Measurements from ENCODE around the gene GNMT. TPM values are rescaled to one million over a fixed set of nuclear protein-coding genes. Genes with fewer than 3 reads are reported as not detected.
A peak's percentile ranks its signal among the peaks of the same experiment; 100 is the strongest.
"Not testable (repeated sequence)": the region's sequence is repeated elsewhere in the genome, so short reads cannot be mapped to it uniquely, and the experiment has no call there.

Gene GNMT
- total RNA-seq, 1 experiment from 2014 or later = 1.8 TPM

DNA sequence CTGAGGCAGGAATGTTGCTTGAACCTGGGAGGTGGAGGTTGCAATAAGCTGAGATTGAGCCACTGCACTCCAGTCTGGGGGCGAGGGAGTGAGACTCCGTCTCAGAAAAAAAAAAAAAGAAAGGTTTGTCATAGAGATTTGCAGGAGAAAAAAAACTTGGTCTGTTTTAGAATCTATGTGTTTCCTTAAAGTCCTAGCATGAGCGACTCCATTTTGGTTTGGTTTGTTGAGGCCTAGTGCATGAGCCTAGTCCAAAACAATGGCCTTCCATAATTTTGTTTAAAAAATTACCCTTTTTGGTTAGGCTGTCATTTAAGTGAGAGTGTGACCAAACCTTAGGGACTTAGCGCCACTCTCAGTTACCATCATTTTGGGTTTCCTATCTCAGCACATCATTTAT is 8.2 kb upstream of the GNMT start:
- BruUV-seq (replicated peaks) = no TSS peak
- ChIA-PET POLR2A (ENCODE audit: low non-redundant PET) (interaction anchor here (0.7 kb wide), 1 partner anchor 14 kb away, joined by 8 read pairs; no protein-coding TSS in a partner anchor), CTCF (interaction anchor here (0.7 kb wide), 1 partner anchor 283 kb away, joined by 3 read pairs; no protein-coding TSS in a partner anchor)
- Histone ChIP-seq H3K27me3 (replicated peaks; ENCODE audit: insufficient read depth, low read depth, low read length, poor library complexity) (no peaks in the 10 kb centered on the region), H3K9me3 (ENCODE audit: low read depth, low read length, poor library complexity, severe bottlenecking) (no peaks in the 10 kb centered on the region), H3K4me3 (ENCODE audit: low read depth, low read length, poor library complexity, severe bottlenecking) (no peak overlapping the region), H3K4me1 (ENCODE audit: insufficient read depth, low read length, poor library complexity, severe bottlenecking) (no peaks in the 10 kb centered on the region), H3K36me3 (ENCODE audit: insufficient read depth, low read length, poor library complexity, severe bottlenecking) (no peaks in the 10 kb centered on the region), H3K27ac (ENCODE audit: low read depth, low read length, poor library complexity, severe bottlenecking) (no peak overlapping the region)
- no peak for DNase-seq (ENCODE audit: low spot score)
- intact Hi-C loops (cut with micrococcal nuclease; ENCODE audit: unreplicated experiment) = no loop called here
- TF ChIP-seq, protein P1, sequence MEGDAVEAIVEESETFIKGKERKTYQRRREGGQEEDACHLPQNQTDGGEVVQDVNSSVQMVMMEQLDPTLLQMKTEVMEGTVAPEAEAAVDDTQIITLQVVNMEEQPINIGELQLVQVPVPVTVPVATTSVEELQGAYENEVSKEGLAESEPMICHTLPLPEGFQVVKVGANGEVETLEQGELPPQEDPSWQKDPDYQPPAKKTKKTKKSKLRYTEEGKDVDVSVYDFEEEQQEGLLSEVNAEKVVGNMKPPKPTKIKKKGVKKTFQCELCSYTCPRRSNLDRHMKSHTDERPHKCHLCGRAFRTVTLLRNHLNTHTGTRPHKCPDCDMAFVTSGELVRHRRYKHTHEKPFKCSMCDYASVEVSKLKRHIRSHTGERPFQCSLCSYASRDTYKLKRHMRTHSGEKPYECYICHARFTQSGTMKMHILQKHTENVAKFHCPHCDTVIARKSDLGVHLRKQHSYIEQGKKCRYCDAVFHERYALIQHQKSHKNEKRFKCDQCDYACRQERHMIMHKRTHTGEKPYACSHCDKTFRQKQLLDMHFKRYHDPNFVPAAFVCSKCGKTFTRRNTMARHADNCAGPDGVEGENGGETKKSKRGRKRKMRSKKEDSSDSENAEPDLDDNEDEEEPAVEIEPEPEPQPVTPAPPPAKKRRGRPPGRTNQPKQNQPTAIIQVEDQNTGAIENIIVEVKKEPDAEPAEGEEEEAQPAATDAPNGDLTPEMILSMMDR (conservative IDR thresholded peaks at IDR 0.05; ENCODE audit: low read depth, low read length) = no peak
- TF ChIP-seq EZH2 (IDR thresholded peaks at IDR 0.05; ENCODE audit: borderline replicate concordance, low read depth, low read length, poor library complexity, severe bottlenecking) = no peak

DNA sequence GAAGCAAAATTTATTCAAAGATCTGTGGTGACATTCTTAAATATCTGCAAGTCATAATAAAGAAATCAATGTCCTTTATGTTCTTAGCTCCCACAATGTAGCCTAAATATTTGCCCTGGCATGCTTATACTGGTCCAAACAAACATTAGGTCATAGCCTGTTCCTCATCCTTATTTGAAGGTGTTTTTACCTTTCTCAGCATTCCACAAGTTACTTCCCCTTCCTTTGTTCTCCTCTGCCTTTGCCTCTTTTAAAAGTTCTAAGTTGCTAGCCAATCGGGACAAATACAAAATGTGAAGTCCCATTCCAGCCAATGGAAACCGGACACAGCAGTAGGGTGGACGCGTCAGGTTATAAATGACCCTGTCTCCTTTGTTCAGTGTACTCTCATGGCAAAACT is 6.1 kb upstream of the GNMT start:
- H3K4me1 ChIP-seq (ENCODE audit: insufficient read depth, low read length, poor library complexity, severe bottlenecking); H3K27me3 ChIP-seq (replicated peaks; ENCODE audit: insufficient read depth, low read depth, low read length, poor library complexity); H3K27ac ChIP-seq (ENCODE audit: low read depth, low read length, poor library complexity, severe bottlenecking); intact Hi-C loops (cut with micrococcal nuclease; ENCODE audit: unreplicated experiment); DNase-seq (ENCODE audit: low spot score); H3K9me3 ChIP-seq (ENCODE audit: low read depth, low read length, poor library complexity, severe bottlenecking); BruUV-seq (replicated peaks); H3K36me3 ChIP-seq (ENCODE audit: insufficient read depth, low read length, poor library complexity, severe bottlenecking); H3K4me3 ChIP-seq (ENCODE audit: low read depth, low read length, poor library complexity, severe bottlenecking); CTCF ChIA-PET: not testable (repeated sequence)
- POLR2A ChIA-PET (ENCODE audit: low non-redundant PET) = interaction anchor here (0.6 kb wide), 1 partner anchor 284 kb away, joined by 6 read pairs; no protein-coding TSS in a partner anchor

DNA sequence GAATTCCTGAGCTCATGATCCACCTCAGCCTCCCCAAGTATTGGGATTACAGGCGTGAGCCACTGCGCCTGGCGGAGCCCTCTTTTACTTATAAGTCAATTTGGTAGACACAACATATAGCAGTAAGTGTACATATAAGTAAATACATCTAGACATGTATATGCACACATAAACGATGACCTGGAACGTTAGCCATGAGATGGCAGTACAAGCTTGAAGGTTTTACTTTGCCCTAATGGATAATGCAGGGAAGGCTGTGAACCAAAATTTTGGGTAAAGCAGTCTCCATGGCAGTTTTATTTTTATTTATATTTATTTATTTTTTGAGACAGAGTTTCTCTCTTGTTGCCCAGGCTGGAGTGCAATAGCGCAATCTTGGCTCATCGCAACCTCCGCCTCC is 2.4 kb upstream of the GNMT start:
- Histone ChIP-seq H3K4me1 (ENCODE audit: insufficient read depth, low read length, poor library complexity, severe bottlenecking) (no peaks in the 10 kb centered on the region), H3K9me3 (ENCODE audit: low read depth, low read length, poor library complexity, severe bottlenecking) (no peaks in the 10 kb centered on the region), H3K27me3 (replicated peaks; ENCODE audit: insufficient read depth, low read depth, low read length, poor library complexity) (no peaks in the 10 kb centered on the region), H3K36me3 (ENCODE audit: insufficient read depth, low read length, poor library complexity, severe bottlenecking) (no peaks in the 10 kb centered on the region), H3K27ac (ENCODE audit: low read depth, low read length, poor library complexity, severe bottlenecking) (no peak overlapping the region), H3K4me3 (ENCODE audit: low read depth, low read length, poor library complexity, severe bottlenecking) (no peak overlapping the region)
- no peak for TF ChIP-seq EZH2 (IDR thresholded peaks at IDR 0.05; ENCODE audit: borderline replicate concordance, low read depth, low read length, poor library complexity, severe bottlenecking)
- TF ChIP-seq, protein P1 (conservative IDR thresholded peaks at IDR 0.05; ENCODE audit: low read depth, low read length) = 0 out of 2 replicates have a peak, but pooled peaks have one; percentile 13
- POLR2A ChIA-PET (ENCODE audit: low non-redundant PET) = no interaction called here
- no TSS peak for BruUV-seq (replicated peaks)
- no peak for DNase-seq (ENCODE audit: low spot score)
- intact Hi-C loops (cut with micrococcal nuclease; ENCODE audit: unreplicated experiment) = no loop called here
- CTCF ChIA-PET = no interaction called here

DNA sequence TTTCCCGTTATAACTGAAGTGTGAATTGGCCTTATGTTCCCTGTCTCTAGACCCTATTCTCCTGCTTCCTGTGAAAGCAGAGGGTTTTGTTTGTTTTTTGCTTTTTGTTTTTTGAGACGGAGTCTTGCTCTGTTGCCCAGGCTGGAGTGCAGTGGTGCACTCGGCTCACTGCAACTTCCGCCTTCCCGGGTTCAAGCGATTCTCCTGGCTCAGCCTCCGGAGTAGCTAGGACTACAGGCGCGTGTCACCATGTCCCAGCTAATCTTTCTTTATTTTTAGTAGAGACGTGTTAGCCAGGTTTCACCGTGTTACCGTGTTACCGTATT is 674 bp upstream of the GNMT start:
- CTCF ChIA-PET = no interaction called here

More for the DNA sequence above, 674 bp upstream of the GNMT start:
- H3K4me3 ChIP-seq (ENCODE audit: low read depth, low read length, poor library complexity, severe bottlenecking) = no peak overlapping the region
- no peaks in the 10 kb centered on the region for H3K4me1 ChIP-seq (ENCODE audit: insufficient read depth, low read length, poor library complexity, severe bottlenecking)
- H3K36me3 ChIP-seq (ENCODE audit: insufficient read depth, low read length, poor library complexity, severe bottlenecking) = peaks cover 7% of the 10 kb centered on the region
- H3K9me3 ChIP-seq (ENCODE audit: low read depth, low read length, poor library complexity, severe bottlenecking) = no peaks in the 10 kb centered on the region
- no peak overlapping the region for H3K27ac ChIP-seq (ENCODE audit: low read depth, low read length, poor library complexity, severe bottlenecking)
- intact Hi-C loops (cut with micrococcal nuclease; ENCODE audit: unreplicated experiment) = no loop called here
- H3K27me3 ChIP-seq (replicated peaks; ENCODE audit: insufficient read depth, low read depth, low read length, poor library complexity) = no peaks in the 10 kb centered on the region
- POLR2A ChIA-PET (ENCODE audit: low non-redundant PET) = no interaction called here
- no peak for DNase-seq (ENCODE audit: low spot score)
- TF ChIP-seq, protein P1 (conservative IDR thresholded peaks at IDR 0.05; ENCODE audit: low read depth, low read length) = no peak
- TF ChIP-seq EZH2 (IDR thresholded peaks at IDR 0.05; ENCODE audit: borderline replicate concordance, low read depth, low read length, poor library complexity, severe bottlenecking) = no peak
- no TSS peak for BruUV-seq (replicated peaks)

All from A673 (cell line).